Measurements from ENCODE around the gene PLAU.

DNA sequence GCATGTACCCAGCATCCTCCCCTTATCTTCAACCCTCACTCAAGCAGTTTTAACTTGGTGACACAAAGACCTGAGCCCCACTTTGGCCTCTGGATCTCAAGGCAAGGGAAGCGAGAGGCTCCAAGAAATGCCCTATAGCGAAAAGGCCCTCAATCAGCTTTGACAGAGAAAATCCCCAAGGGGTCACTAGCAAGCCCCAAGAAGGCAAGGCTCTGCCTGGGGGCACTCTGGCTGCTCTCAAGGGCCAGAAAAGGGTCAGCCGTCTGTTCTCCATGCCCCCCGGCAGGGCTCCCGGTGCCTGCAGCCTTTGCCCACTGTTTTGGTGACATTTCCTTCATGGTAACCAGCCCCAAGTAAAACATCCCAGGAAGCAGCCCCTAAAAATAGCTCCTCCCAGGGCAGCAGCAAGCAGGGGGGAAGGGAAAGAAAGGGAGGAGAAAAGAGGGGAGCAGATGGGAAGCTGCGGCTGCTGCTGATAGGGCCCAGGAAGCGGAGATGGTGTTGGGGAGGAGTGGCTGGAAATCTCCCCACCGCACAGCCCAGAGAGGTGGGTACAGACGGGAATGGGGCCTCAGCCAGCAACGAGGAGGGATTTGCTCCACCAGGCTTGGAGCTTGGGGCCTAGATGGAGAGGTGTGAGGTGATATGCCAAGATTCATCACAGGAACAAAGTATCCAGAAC is 43.7 kb upstream of the PLAU start:
- TF ChIP-seq RFX5 (IDR thresholded peaks at IDR 0.05) (no peak), RAD21 (conservative IDR thresholded peaks at IDR 0.05 in 1 of 2, IDR thresholded peaks at IDR 0.05 in 1 of 2) (no peak), EP300 (IDR thresholded peaks at IDR 0.05) (no peak), BHLHE40 (IDR thresholded peaks at IDR 0.05; ENCODE audit: low read depth, low read length) (no peak), POLR2A (IDR thresholded peaks at IDR 0.05; ENCODE audit: low read length) (no peak), JUN (IDR thresholded peaks at IDR 0.05) (no peak), ZC3H11A (IDR thresholded peaks at IDR 0.05) (no peak), MAZ (IDR thresholded peaks at IDR 0.05; ENCODE audit: borderline replicate concordance, low read depth, low read length) (no peak)
- TF ChIP-seq, protein P1, sequence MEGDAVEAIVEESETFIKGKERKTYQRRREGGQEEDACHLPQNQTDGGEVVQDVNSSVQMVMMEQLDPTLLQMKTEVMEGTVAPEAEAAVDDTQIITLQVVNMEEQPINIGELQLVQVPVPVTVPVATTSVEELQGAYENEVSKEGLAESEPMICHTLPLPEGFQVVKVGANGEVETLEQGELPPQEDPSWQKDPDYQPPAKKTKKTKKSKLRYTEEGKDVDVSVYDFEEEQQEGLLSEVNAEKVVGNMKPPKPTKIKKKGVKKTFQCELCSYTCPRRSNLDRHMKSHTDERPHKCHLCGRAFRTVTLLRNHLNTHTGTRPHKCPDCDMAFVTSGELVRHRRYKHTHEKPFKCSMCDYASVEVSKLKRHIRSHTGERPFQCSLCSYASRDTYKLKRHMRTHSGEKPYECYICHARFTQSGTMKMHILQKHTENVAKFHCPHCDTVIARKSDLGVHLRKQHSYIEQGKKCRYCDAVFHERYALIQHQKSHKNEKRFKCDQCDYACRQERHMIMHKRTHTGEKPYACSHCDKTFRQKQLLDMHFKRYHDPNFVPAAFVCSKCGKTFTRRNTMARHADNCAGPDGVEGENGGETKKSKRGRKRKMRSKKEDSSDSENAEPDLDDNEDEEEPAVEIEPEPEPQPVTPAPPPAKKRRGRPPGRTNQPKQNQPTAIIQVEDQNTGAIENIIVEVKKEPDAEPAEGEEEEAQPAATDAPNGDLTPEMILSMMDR (IDR thresholded peaks at IDR 0.05), result no peak
- TF ChIP-seq, protein P2, sequence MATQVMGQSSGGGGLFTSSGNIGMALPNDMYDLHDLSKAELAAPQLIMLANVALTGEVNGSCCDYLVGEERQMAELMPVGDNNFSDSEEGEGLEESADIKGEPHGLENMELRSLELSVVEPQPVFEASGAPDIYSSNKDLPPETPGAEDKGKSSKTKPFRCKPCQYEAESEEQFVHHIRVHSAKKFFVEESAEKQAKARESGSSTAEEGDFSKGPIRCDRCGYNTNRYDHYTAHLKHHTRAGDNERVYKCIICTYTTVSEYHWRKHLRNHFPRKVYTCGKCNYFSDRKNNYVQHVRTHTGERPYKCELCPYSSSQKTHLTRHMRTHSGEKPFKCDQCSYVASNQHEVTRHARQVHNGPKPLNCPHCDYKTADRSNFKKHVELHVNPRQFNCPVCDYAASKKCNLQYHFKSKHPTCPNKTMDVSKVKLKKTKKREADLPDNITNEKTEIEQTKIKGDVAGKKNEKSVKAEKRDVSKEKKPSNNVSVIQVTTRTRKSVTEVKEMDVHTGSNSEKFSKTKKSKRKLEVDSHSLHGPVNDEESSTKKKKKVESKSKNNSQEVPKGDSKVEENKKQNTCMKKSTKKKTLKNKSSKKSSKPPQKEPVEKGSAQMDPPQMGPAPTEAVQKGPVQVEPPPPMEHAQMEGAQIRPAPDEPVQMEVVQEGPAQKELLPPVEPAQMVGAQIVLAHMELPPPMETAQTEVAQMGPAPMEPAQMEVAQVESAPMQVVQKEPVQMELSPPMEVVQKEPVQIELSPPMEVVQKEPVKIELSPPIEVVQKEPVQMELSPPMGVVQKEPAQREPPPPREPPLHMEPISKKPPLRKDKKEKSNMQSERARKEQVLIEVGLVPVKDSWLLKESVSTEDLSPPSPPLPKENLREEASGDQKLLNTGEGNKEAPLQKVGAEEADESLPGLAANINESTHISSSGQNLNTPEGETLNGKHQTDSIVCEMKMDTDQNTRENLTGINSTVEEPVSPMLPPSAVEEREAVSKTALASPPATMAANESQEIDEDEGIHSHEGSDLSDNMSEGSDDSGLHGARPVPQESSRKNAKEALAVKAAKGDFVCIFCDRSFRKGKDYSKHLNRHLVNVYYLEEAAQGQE (IDR thresholded peaks at IDR 0.05), result no peak

Measured in A549 (cell line).